ENCODE data around the gene MAD1L1. TPM values are rescaled to one million over a fixed set of nuclear protein-coding genes. Genes with fewer than 3 reads are reported as not detected.

MAD1L1 gene
- total RNA-seq, 2 donors from 2014 or later = 46.7 to 66.0 TPM

DNA sequence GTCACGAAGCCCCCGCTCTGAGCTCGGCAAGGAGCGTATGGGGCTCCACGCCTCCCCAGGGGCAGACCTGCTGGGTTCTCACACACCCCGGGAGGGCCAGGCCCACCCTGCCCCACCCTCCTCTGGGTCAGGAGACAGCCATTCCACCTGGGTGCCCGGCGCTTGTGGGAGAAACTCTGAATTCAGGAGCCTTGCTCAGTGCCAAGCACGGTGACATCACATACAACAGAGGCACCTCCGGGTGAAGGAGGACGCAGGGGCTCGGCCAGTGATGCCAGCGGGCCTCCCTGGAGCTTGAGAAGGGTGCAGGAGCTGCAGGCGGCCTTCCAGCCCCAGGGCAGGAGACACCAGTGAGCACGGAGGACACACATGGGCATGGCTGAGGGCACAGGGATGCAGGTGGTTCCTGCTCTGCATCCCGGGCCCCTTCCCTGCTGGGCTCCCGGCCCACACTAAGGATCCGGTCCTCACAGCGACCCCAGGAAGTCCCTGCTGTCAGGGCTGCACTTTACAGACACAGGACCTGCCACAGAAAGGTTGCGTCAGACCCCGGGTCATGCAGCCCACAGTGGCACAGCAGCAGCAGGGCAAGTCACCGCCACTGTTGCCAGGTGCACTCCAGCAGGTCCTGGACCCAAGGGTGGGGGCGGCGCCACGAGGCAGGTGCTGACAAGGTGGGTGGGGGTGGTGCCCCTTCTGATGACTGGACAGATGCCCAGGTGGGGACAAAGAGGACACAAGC is 108.0 kb downstream of the MAD1L1 start:
- Mint-ChIP-seq H3K27ac (no peak overlapping the region), H3K36me3 (ENCODE audit: low read depth) (no peaks in the 10 kb centered on the region), H3K9me3 (no peaks in the 10 kb centered on the region), H3K27me3 (no peaks in the 10 kb centered on the region), H3K4me1 (peaks cover 8% of the 10 kb centered on the region), H3K4me3 (no peak overlapping the region)
- ATAC-seq (replicated peaks) = no peak

DNA sequence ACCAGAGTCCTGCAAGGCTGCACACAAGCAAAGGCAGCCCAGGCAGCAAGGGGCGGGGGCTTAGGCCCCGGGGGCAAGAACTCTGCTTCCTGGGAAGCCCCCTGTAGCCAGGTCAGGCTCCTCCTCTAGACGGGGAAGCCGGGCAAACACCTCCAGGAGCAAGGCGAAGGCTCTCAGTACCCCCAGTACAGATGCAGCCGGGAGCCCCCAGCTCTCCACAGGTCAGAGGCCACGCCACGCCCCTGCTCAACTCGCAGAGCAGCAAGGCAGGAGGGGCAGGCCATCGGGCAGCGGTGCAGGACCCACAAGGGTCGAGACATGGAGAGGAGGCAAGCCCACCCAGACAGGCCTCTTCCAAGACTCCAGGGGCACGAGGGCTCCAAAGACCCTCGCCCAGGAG is 108.8 kb downstream of the MAD1L1 start:
- peaks cover 9% of the 10 kb centered on the region for H3K4me1 Mint-ChIP-seq
- H3K36me3 Mint-ChIP-seq (ENCODE audit: low read depth) = no peaks in the 10 kb centered on the region
- ATAC-seq (replicated peaks) = no peak
- H3K27ac Mint-ChIP-seq = no peak overlapping the region
- no peaks in the 10 kb centered on the region for H3K9me3 Mint-ChIP-seq
- no peak overlapping the region for H3K4me3 Mint-ChIP-seq
- H3K27me3 Mint-ChIP-seq = no peaks in the 10 kb centered on the region

DNA sequence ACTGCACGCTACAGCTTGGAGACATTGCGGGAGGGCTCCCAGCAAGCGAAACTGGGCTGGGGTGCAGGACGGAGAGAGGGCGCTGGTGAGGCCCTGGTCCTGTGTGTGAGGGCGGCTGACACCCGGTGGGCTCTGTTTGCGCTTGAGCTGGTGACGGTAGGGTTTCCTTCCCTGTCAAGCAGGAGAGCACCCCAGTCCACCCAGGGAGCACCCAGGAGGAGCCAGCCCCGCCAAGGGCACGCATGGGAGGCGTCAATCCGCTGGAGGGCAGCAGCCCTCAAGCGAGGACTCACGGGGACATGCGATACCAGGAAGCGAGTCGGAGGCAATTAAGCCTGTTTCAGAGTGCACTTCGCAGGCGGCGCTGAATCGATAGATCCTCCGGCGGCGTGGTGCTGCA is 109.4 kb downstream of the MAD1L1 start:
- ATAC-seq (replicated peaks) = no peak
- H3K36me3 Mint-ChIP-seq (ENCODE audit: low read depth) = no peaks in the 10 kb centered on the region
- peaks cover 9% of the 10 kb centered on the region for H3K4me1 Mint-ChIP-seq
- no peak overlapping the region for H3K27ac Mint-ChIP-seq
- H3K9me3 Mint-ChIP-seq = no peaks in the 10 kb centered on the region
- H3K27me3 Mint-ChIP-seq = no peaks in the 10 kb centered on the region
- no peak overlapping the region for H3K4me3 Mint-ChIP-seq

DNA sequence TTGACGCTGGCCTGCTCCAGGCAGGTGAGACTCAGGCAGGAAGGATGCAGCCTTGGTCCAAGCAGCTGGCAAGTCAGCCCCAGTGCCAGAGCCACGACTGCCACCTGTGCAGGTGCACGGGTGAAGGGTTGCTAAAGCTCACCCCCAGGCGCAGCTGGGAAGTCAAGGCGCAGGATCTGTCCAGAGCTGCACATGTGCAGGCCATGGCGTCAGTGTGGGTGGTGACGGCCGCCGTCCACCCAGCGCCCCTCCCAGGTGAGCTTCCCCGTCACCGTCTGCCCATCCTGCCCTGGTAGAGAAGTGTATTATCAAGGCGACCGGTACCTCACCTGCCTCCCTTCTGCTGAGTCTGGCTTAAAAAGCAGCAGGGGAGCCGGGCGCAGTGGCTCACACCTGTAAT is 110.1 kb downstream of the MAD1L1 start:
- no peak for ATAC-seq (replicated peaks)
- Mint-ChIP-seq H3K27me3 (no peaks in the 10 kb centered on the region), H3K4me1 (peaks cover 9% of the 10 kb centered on the region), H3K36me3 (ENCODE audit: low read depth) (no peaks in the 10 kb centered on the region), H3K4me3 (no peak overlapping the region), H3K9me3 (no peaks in the 10 kb centered on the region), H3K27ac (no peak overlapping the region)

DNA sequence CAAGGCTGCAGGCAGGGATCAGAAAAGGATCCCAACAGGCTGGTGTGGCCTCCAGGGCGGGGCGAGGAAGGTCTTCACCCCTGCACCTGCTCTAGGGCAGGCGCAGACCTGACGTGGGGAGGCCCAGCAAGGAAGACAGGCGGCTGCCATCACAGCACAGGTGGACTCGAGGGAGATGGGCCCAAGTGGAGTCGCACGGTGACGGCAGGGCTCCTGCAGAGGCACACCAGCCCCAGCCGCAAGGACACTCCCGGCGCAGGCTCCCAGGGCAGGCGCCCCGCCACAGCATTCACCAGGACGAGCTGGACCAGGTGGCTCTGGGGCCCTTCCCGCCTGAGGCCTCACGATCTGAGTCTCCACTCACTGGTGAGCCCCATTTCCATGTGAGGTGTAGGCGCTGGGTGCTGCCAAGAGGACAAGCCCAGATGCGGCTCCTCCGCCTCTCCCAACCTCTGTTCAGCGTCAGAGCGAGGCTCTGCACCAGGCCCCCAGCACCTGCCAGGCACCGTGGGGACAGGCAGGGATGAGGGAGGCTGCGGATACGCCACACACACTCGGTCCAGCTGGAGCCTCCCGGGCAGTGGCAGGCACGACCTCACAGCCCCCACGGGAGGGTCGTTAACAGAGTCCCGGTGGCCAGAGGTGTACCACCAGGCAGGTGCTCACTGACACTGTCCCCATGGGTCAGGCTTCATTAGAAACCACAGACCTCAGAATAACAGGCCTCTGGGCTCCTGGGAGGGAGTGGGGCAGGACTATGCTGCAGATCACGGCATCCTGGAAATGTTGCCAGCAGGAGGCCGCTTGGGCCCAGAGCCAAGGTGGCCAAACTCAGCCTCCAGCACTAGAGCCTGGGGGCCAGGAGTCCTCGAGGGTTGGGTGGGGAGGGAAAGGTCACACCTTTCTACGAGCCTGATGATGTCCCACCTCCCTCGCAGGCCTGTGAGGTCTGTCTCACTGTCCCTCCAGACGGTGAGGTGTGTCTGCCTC is 111.6 kb downstream of the MAD1L1 start:
- Mint-ChIP-seq H3K27me3 (no peaks in the 10 kb centered on the region), H3K27ac (no peak overlapping the region), H3K36me3 (ENCODE audit: low read depth) (no peaks in the 10 kb centered on the region), H3K4me3 (no peak overlapping the region), H3K4me1 (peaks cover 9% of the 10 kb centered on the region), H3K9me3 (no peaks in the 10 kb centered on the region)
- ATAC-seq (replicated peaks) = no peak

DNA sequence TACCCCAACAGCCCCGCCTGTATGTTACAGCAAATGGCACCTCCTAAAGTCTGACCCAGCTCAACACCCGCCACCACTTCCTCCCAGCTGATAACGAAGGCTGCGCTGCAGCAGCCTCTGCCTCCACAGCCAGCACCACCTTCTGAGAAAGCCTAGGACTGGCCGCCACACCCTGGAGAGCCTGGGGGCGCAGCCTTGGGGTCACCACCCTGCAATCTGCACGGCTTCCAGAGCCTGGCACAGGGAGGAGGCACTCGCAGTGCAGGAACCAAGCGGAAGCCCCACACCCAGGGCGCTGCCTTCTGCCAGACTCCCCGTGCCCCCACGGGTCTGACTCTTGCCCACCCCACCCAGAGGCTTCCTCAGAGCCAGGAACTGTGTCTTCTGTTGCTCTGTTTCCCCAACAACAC is 112.5 kb downstream of the MAD1L1 start:
- Mint-ChIP-seq H3K4me3 (peak overlapping the region; percentile 58), H3K36me3 (ENCODE audit: low read depth) (no peaks in the 10 kb centered on the region), H3K4me1 (peaks cover 9% of the 10 kb centered on the region), H3K27ac (peak overlapping the region; percentile 87), H3K27me3 (no peaks in the 10 kb centered on the region), H3K9me3 (no peaks in the 10 kb centered on the region)
- peak; percentile 77 for ATAC-seq (replicated peaks)

DNA sequence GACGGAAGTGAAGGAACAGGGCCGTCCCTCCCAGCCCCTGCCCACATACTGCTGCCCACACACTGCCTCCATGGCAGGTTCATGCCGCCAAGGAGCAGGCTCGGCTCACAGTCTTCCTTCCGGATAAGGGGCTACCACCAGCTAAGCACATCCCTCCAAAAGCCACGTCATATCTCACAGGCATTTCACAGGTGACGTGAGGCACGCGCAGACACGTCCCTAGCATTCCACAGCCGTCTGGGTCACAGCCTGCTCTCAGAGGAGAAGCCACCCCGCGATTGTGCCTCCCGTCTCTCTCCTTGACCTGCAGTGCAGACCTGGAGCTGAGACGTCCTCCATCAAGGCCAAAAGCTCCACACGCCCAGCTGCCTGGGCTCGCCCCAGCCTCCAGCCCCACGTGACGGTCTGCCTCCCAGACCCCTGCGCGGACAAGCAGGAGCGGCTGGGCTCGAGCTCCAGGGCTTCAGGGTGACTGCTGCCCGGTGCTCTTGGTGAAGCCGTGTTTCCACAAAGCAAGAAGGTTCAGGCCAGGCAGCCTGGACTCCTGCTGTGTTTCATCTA is 114.0 kb downstream of the MAD1L1 start:
- no peak overlapping the region for H3K27ac Mint-ChIP-seq
- no peak overlapping the region for H3K4me3 Mint-ChIP-seq
- H3K27me3 Mint-ChIP-seq = no peaks in the 10 kb centered on the region
- H3K4me1 Mint-ChIP-seq = peaks cover 9% of the 10 kb centered on the region
- ATAC-seq (replicated peaks) = no peak
- H3K36me3 Mint-ChIP-seq (ENCODE audit: low read depth) = peaks cover 9% of the 10 kb centered on the region
- H3K9me3 Mint-ChIP-seq = no peaks in the 10 kb centered on the region

DNA sequence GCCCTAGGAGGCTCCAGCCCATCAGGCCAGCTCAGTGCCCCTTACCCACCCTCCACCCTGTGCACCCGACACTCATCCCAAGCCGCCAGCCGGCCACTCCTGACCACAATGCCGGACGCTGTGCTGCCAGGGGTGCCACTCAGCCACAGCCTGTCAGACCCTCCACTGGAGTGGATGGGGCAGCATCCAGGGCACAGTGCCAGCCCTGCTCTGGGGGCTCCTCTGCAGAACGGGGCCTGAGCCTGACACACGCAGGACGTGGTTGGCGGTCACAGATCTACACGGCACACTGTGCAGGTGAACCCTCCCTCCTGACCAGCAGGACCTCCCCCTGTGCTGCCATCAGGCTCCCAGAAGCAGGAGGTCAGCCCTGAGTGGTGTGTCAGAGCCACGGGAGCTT is 114.7 kb downstream of the MAD1L1 start:
- Mint-ChIP-seq H3K27ac (no peak overlapping the region), H3K4me1 (peaks cover 9% of the 10 kb centered on the region), H3K9me3 (no peaks in the 10 kb centered on the region), H3K27me3 (no peaks in the 10 kb centered on the region), H3K36me3 (ENCODE audit: low read depth) (peaks cover 9% of the 10 kb centered on the region), H3K4me3 (no peak overlapping the region)
- ATAC-seq (replicated peaks) = no peak

DNA sequence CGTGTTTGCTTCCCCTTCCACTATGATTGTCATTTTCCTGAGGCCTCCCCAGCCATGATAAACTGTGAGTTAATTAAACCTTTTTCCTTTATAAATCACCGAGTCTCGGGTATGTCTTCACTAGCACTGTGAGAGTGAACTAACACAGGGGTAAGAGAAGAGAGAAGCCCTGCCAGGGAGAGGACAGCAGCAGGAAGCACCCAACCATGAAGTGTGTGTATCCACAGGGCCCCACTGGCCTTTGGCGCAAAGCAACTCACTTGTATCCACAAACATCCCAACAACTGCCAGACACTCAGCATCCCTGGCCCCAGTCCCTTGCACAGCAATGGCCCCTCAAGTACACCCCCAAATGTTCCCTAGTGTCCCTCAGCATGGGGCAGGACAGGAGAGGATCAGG is 115.1 kb downstream of the MAD1L1 start:
- ATAC-seq (replicated peaks) = no peak
- Mint-ChIP-seq H3K36me3 (ENCODE audit: low read depth) (peaks cover 12% of the 10 kb centered on the region), H3K27me3 (no peaks in the 10 kb centered on the region), H3K4me1 (peaks cover 9% of the 10 kb centered on the region), H3K27ac (no peak overlapping the region), H3K9me3 (no peaks in the 10 kb centered on the region), H3K4me3 (no peak overlapping the region)

DNA sequence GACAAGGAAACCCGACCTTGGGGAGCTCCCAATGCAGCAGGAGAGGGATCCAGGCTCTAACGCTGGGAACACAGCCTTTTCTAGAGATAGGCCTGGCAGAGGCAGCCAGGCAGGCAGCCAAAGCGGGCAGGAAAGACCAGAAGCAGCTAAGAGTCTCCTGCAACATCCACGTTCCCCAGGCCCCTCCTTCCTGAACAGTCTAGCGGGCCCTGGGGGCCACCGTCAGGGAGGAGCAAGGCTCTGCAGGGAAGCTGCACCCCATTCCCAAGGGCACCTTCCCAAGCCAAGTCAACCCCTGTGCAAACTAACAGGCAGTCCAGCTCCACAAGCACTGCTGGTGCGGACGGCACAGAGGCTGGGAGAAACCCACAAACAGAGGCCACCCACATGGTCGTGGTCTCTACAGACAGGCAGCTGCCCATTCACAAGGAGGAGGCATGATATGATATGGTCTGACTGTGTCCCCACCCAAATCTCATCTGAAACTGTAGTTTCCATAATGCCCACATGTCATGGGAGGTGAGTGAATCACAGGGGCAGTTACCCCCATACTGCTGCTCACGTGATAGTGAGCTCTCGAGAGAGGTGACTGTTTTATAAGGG is 115.7 kb downstream of the MAD1L1 start:
- Mint-ChIP-seq H3K4me3 (no peak overlapping the region), H3K27ac (no peak overlapping the region), H3K27me3 (no peaks in the 10 kb centered on the region), H3K9me3 (no peaks in the 10 kb centered on the region), H3K4me1 (peaks cover 14% of the 10 kb centered on the region), H3K36me3 (ENCODE audit: low read depth) (peaks cover 18% of the 10 kb centered on the region)
- ATAC-seq (replicated peaks) = no peak

DNA sequence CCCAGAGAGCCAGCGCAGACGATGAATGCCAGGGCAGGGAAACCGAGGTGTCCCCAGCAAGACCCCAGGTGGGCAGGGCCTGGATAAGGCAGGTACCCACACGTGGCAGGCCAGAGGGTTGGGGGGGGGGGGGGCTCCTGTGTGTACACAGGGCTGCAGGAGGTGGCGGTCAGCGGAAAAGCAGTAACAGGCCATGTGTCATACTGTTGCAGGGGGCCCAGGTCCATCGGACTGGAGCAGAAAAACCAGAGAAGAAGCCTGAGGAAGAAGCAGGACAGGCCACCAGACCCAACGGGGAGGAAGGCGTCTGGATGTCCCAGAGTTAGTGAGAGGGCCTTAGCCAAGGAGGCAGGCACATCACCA is 116.3 kb downstream of the MAD1L1 start:
- no peak for ATAC-seq (replicated peaks)
- no peaks in the 10 kb centered on the region for H3K9me3 Mint-ChIP-seq
- H3K27me3 Mint-ChIP-seq = no peaks in the 10 kb centered on the region
- no peak overlapping the region for H3K4me3 Mint-ChIP-seq
- peaks cover 18% of the 10 kb centered on the region for H3K36me3 Mint-ChIP-seq (ENCODE audit: low read depth)
- H3K27ac Mint-ChIP-seq = no peak overlapping the region
- H3K4me1 Mint-ChIP-seq = peaks cover 19% of the 10 kb centered on the region

DNA sequence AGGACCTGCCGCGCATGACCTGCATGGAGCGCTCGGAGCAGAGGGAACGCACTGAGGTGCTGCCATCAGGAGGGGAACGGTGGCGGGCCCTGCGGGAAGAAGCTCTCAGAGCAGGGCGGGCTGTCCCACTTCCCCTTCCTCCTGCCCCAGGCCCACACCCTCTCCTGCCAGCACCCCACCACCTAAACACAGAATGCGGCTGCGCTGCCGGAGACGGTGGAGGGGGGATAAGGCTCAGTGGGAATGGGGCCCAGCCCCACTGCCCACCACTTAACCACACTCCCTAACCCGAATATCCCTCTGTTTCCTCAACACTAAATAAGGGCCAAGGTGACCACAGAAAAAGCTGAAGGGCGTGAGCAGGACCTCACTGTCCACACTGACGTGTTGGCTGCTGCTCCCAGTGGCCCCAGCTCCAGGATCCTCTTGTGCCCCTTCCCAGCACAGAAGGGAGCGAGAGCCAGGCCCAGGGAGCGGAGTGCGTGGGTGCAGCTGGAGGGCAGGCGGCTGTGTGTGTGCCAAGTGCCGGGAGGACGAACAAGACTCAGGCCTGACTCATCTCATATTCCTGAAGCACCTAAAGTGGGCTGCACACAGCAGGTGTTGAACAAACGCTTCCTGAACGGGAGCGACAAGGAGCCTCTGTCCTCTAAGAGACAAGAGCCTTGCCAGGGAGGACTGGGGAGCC is 116.8 kb downstream of the MAD1L1 start:
- peaks cover 22% of the 10 kb centered on the region for H3K4me1 Mint-ChIP-seq
- no peaks in the 10 kb centered on the region for H3K9me3 Mint-ChIP-seq
- H3K4me3 Mint-ChIP-seq = no peak overlapping the region
- H3K27me3 Mint-ChIP-seq = no peaks in the 10 kb centered on the region
- no peak overlapping the region for H3K27ac Mint-ChIP-seq
- peaks cover 18% of the 10 kb centered on the region for H3K36me3 Mint-ChIP-seq (ENCODE audit: low read depth)
- no peak for ATAC-seq (replicated peaks)

DNA sequence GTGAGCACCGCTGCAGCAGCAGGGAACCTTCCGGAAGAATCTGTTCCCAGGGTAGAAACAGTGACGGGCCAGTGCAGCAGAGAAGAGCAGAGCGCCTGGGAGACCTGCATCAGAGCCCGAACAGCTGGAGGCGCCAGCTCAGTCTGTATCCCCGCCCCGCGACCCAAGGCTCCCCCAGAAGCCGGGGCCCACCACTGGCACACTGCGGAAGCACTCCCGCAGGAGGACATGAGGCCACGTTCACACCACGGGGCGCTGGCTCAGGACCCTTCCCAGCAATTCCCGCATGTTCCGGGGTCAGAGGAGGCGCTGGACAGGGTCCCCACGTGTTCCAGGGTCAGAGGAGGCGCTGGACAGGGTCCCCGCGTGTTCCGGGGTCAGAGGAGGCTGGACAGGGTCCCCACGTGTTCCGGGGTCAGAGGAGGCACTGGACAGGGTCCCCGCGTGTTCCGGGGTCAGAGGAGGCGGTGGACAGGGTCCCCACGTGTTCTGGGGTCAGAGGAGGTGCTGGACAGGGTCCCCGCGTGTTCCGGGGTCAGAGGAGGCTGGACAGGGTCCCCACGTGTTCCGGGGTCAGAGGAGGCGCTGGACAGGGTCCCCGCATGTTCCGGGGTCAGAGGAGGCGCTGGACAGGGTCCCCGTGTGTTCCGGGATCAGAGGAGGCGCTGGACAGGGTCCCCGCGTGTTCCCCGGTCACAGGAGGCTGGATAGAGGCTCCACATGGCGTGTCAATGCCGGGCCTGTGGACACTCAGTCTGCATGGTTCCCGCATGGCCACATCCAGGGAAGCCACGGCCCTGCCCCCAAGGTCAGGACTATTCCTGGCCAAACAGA is 117.6 kb downstream of the MAD1L1 start:
- Mint-ChIP-seq H3K9me3 (no peaks in the 10 kb centered on the region), H3K4me1 (peaks cover 26% of the 10 kb centered on the region), H3K27me3 (no peaks in the 10 kb centered on the region), H3K4me3 (no peak overlapping the region), H3K27ac (no peak overlapping the region), H3K36me3 (ENCODE audit: low read depth) (peaks cover 18% of the 10 kb centered on the region)
- no peak for ATAC-seq (replicated peaks)

All from activated T-helper 17 cell treated with anti-CD3 and anti-CD28 coated beads, Interleukin-2, amount 50 U/mL, for 72 hours (primary cell).